ENCODE results near the gene TFDP2. TPM values are rescaled to one million over a fixed set of nuclear protein-coding genes. Genes with fewer than 3 reads are reported as not detected.
"Not testable (repeated sequence)": the region's sequence is repeated elsewhere in the genome, so short reads cannot be mapped to it uniquely, and the experiment has no call there.

TFDP2 gene
- total RNA-seq, 3 donors from 2014 or later = 17.6 to 22.0 (median 20.3) TPM

- DNase-seq (no peak), ATAC-seq (no peak)
- peaks cover 20% of the 10 kb centered on the region for H3K4me1 Mint-ChIP-seq (ENCODE audit: low read depth)
- no peak overlapping the region for H3K4me3 Mint-ChIP-seq
- no peaks in the 10 kb centered on the region for H3K27me3 Mint-ChIP-seq (ENCODE audit: low read depth)
- H3K36me3 Mint-ChIP-seq (ENCODE audit: insufficient read depth) = no peaks in the 10 kb centered on the region
- no peaks in the 10 kb centered on the region for H3K9me3 Mint-ChIP-seq
Observed at GRCh38 chr3:142029791-142030190, 119.6 kb downstream of the TFDP2 start.

- Mint-ChIP-seq H3K4me3 (no peak overlapping the region), H3K9me3 (no peaks in the 10 kb centered on the region), H3K4me1 (ENCODE audit: low read depth) (peaks cover 20% of the 10 kb centered on the region), H3K27me3 (ENCODE audit: low read depth) (no peaks in the 10 kb centered on the region), H3K36me3 (ENCODE audit: insufficient read depth) (no peaks in the 10 kb centered on the region)
- ATAC-seq (no peak), DNase-seq (no peak)
Observed at GRCh38 chr3:142029052-142029642, 120.2 kb downstream of the TFDP2 start.

GRCh38 chr3:142028243-142028777 lies 121.0 kb downstream of the TFDP2 start:
- H3K27me3 Mint-ChIP-seq (ENCODE audit: low read depth) = no peaks in the 10 kb centered on the region
- ATAC-seq (peak; percentile 54 to 73), DNase-seq (no peak)
- no peaks in the 10 kb centered on the region for H3K9me3 Mint-ChIP-seq
- H3K36me3 Mint-ChIP-seq (ENCODE audit: insufficient read depth) = no peaks in the 10 kb centered on the region
- peaks cover 20% of the 10 kb centered on the region for H3K4me1 Mint-ChIP-seq (ENCODE audit: low read depth)
- H3K4me3 Mint-ChIP-seq = peak overlapping the region; percentile 82

GRCh38 chr3:142027735-142028134 lies 121.6 kb downstream of the TFDP2 start:
- DNase-seq (peak; percentile 18), ATAC-seq (peak; percentile 84 to 88)
- Mint-ChIP-seq H3K4me1 (ENCODE audit: low read depth) (peaks cover 20% of the 10 kb centered on the region), H3K4me3 (peak overlapping the region; percentile 70), H3K36me3 (ENCODE audit: insufficient read depth) (no peaks in the 10 kb centered on the region), H3K27me3 (ENCODE audit: low read depth) (no peaks in the 10 kb centered on the region), H3K9me3 (no peaks in the 10 kb centered on the region)

- no peak for ATAC-seq
- no peaks in the 10 kb centered on the region for H3K9me3 Mint-ChIP-seq
- no peaks in the 10 kb centered on the region for H3K27me3 Mint-ChIP-seq (ENCODE audit: low read depth)
- DNase-seq = no peak
- no peaks in the 10 kb centered on the region for H3K36me3 Mint-ChIP-seq (ENCODE audit: insufficient read depth)
- peak overlapping the region; percentile 70 for H3K4me3 Mint-ChIP-seq
- peaks cover 20% of the 10 kb centered on the region for H3K4me1 Mint-ChIP-seq (ENCODE audit: low read depth)
Observed at GRCh38 chr3:142027300-142027699, 122.0 kb downstream of the TFDP2 start.

- Mint-ChIP-seq H3K4me1 (ENCODE audit: low read depth) (peaks cover 21% of the 10 kb centered on the region), H3K4me3 (no peak overlapping the region), H3K27me3 (ENCODE audit: low read depth) (no peaks in the 10 kb centered on the region), H3K36me3 (ENCODE audit: insufficient read depth) (no peaks in the 10 kb centered on the region), H3K9me3 (no peaks in the 10 kb centered on the region)
- DNase-seq (no peak), ATAC-seq (no peak)
Observed at GRCh38 chr3:142026333-142026732, 123.0 kb downstream of the TFDP2 start.

- ATAC-seq (peak in 1 of 2 donors; percentile 67), DNase-seq (no peak)
- no peak overlapping the region for H3K4me3 Mint-ChIP-seq
- no peaks in the 10 kb centered on the region for H3K27me3 Mint-ChIP-seq (ENCODE audit: low read depth)
- no peaks in the 10 kb centered on the region for H3K9me3 Mint-ChIP-seq
- H3K4me1 Mint-ChIP-seq (ENCODE audit: low read depth) = peaks cover 18% of the 10 kb centered on the region
- H3K36me3 Mint-ChIP-seq (ENCODE audit: insufficient read depth) = peaks cover 5% of the 10 kb centered on the region
Observed at GRCh38 chr3:142022381-142022780, 127.0 kb downstream of the TFDP2 start.

- no peaks in the 10 kb centered on the region for H3K27me3 Mint-ChIP-seq (ENCODE audit: low read depth)
- peaks cover 11% of the 10 kb centered on the region for H3K4me1 Mint-ChIP-seq (ENCODE audit: low read depth)
- peaks cover 7% of the 10 kb centered on the region for H3K36me3 Mint-ChIP-seq (ENCODE audit: insufficient read depth)
- no peak overlapping the region for H3K4me3 Mint-ChIP-seq
- ATAC-seq (no peak), DNase-seq (no peak)
- no peaks in the 10 kb centered on the region for H3K9me3 Mint-ChIP-seq
Observed at GRCh38 chr3:142021127-142021526, 128.2 kb downstream of the TFDP2 start.

GRCh38 chr3:142019794-142020320 lies 129.5 kb downstream of the TFDP2 start:
- peaks cover 11% of the 10 kb centered on the region for H3K4me1 Mint-ChIP-seq (ENCODE audit: low read depth)
- H3K4me3 Mint-ChIP-seq = no peak overlapping the region
- DNase-seq (no peak), ATAC-seq (no peak)
- H3K27me3 Mint-ChIP-seq (ENCODE audit: low read depth) = no peaks in the 10 kb centered on the region
- peaks cover 7% of the 10 kb centered on the region for H3K36me3 Mint-ChIP-seq (ENCODE audit: insufficient read depth)
- H3K9me3 Mint-ChIP-seq = no peaks in the 10 kb centered on the region

GRCh38 chr3:142013993-142014392 lies 135.4 kb downstream of the TFDP2 start:
- H3K9me3 Mint-ChIP-seq = no peaks in the 10 kb centered on the region
- no peak for ATAC-seq

GRCh38 chr3:142013326-142013980 lies 135.9 kb downstream of the TFDP2 start:
- no peak for DNase-seq
- Mint-ChIP-seq H3K4me1 (ENCODE audit: low read depth) (no peaks in the 10 kb centered on the region), H3K27me3 (ENCODE audit: low read depth) (no peaks in the 10 kb centered on the region), H3K9me3 (no peaks in the 10 kb centered on the region), H3K36me3 (ENCODE audit: insufficient read depth) (peaks cover 4% of the 10 kb centered on the region), H3K4me3 (no peak overlapping the region)
- no peak for ATAC-seq

More at GRCh38 chr3:142013993-142014392, 135.4 kb downstream of the TFDP2 start:
- no peaks in the 10 kb centered on the region for H3K27me3 Mint-ChIP-seq (ENCODE audit: low read depth)
- no peaks in the 10 kb centered on the region for H3K4me1 Mint-ChIP-seq (ENCODE audit: low read depth)
- H3K4me3 Mint-ChIP-seq = no peak overlapping the region
- peaks cover 4% of the 10 kb centered on the region for H3K36me3 Mint-ChIP-seq (ENCODE audit: insufficient read depth)
- no peak for DNase-seq

- DNase-seq (no peak), ATAC-seq (no peak)
- Mint-ChIP-seq H3K36me3 (ENCODE audit: insufficient read depth) (peaks cover 7% of the 10 kb centered on the region), H3K4me3 (no peak overlapping the region), H3K9me3 (no peaks in the 10 kb centered on the region), H3K4me1 (ENCODE audit: low read depth) (no peaks in the 10 kb centered on the region), H3K27me3 (ENCODE audit: low read depth) (no peaks in the 10 kb centered on the region)
Observed at GRCh38 chr3:142009029-142009428, 140.3 kb downstream of the TFDP2 start.

GRCh38 chr3:142007710-142008399 lies 141.5 kb downstream of the TFDP2 start:
- ATAC-seq (no peak), DNase-seq (no peak)
- H3K36me3 Mint-ChIP-seq (ENCODE audit: insufficient read depth) = peaks cover 7% of the 10 kb centered on the region
- H3K4me1 Mint-ChIP-seq (ENCODE audit: low read depth) = no peaks in the 10 kb centered on the region
- no peaks in the 10 kb centered on the region for H3K9me3 Mint-ChIP-seq
- no peak overlapping the region for H3K4me3 Mint-ChIP-seq
- no peaks in the 10 kb centered on the region for H3K27me3 Mint-ChIP-seq (ENCODE audit: low read depth)

- not testable (repeated sequence) for H3K4me3 Mint-ChIP-seq; H3K27me3 Mint-ChIP-seq (ENCODE audit: low read depth); ATAC-seq; H3K4me1 Mint-ChIP-seq (ENCODE audit: low read depth); DNase-seq; H3K36me3 Mint-ChIP-seq (ENCODE audit: insufficient read depth); H3K9me3 Mint-ChIP-seq
Observed at GRCh38 chr3:142004957-142005356, 144.4 kb downstream of the TFDP2 start.

Data from activated T-cell treated with anti-CD3 and anti-CD28 coated beads, Interleukin-2, amount 50 U/mL, for 4 hours (primary cell).